Measurements from ENCODE around the gene KIF6. TPM values are rescaled to one million over a fixed set of nuclear protein-coding genes. Genes with fewer than 3 reads are reported as not detected.

Gene KIF6
- polyA plus RNA-seq, 3 donors: not detected

- TF ChIP-seq CTCF (IDR thresholded peaks at IDR 0.05): no peak
- no peak overlapping the region for H3K4me3 Mint-ChIP-seq
Observed at GRCh38 chr6:39520916-39521315, 204.3 kb downstream of the KIF6 start.

GRCh38 chr6:39520411-39520810, 204.8 kb downstream of the KIF6 start:
- Histone ChIP-seq H3K4me2 (replicated peaks; ENCODE audit: extremely low read depth, low read length, poor library complexity, severe bottlenecking) (no peak overlapping the region), H3K9ac (ENCODE audit: insufficient read depth, low read length, poor library complexity, severe bottlenecking) (no peak overlapping the region), H2AFZ (ENCODE audit: insufficient read depth, low read depth, low read length, poor library complexity, severe bottlenecking) (no peak overlapping the region), H3K79me2 (ENCODE audit: insufficient read depth, low read length) (no peaks in the 10 kb centered on the region), H3K27me3 (ENCODE audit: control insufficient read depth in 2 of 2, insufficient read depth in 2 of 2, low read length in 2 of 2) (peaks cover 0 to 2% of the 10 kb centered on the region in 2 donors), H3K36me3 (replicated peaks in 1 of 2; ENCODE audit: control insufficient read depth in 1 of 2, insufficient read depth in 2 of 2, low read length in 2 of 2) (no peaks in the 10 kb centered on the region), H4K20me1 (ENCODE audit: insufficient read depth, low read length) (no peaks in the 10 kb centered on the region), H3K4me1 (ENCODE audit: control insufficient read depth in 1 of 2, insufficient read depth in 2 of 2, low read length in 2 of 2) (no peaks in the 10 kb centered on the region), H3K4me3 (replicated peaks in 1 of 3; ENCODE audit: low read depth in 2 of 3, low read length in 3 of 3) (no peak overlapping the region), H3K27ac (ENCODE audit: low read depth in 1 of 2, low read length in 2 of 2) (no peak overlapping the region), H3K9me3 (replicated peaks in 1 of 2; ENCODE audit: control insufficient read depth in 1 of 2, insufficient read depth in 1 of 2, low read length in 2 of 2) (no peaks in the 10 kb centered on the region)
- intact Hi-C loops (cut with micrococcal nuclease): no loop called here
- no peak for TF ChIP-seq CTCF (IDR thresholded peaks at IDR 0.05)
- Mint-ChIP-seq H3K27me3 (ENCODE audit: low read depth in 3 of 3) (peaks cover 0 to 3% (median 2%) of the 10 kb centered on the region in 3 donors), H3K36me3 (no peaks in the 10 kb centered on the region), H3K9me3 (no peaks in the 10 kb centered on the region), H3K27ac (no peak overlapping the region), H3K4me3 (no peak overlapping the region), H3K4me1 (no peaks in the 10 kb centered on the region)
- WGBS (ENCODE audit: insufficient coverage): no CpG with 5 or more reads among the region's 5 CpGs
- no peak for DNase-seq

More at GRCh38 chr6:39520916-39521315, 204.3 kb downstream of the KIF6 start:
- Histone ChIP-seq H3K36me3 (replicated peaks in 1 of 2; ENCODE audit: control insufficient read depth in 1 of 2, insufficient read depth in 2 of 2, low read length in 2 of 2) (no peaks in the 10 kb centered on the region), H3K4me2 (replicated peaks; ENCODE audit: extremely low read depth, low read length, poor library complexity, severe bottlenecking) (no peak overlapping the region), H3K27me3 (ENCODE audit: control insufficient read depth in 2 of 2, insufficient read depth in 2 of 2, low read length in 2 of 2) (peaks cover 0 to 2% of the 10 kb centered on the region in 2 donors), H3K27ac (ENCODE audit: low read depth in 1 of 2, low read length in 2 of 2) (no peak overlapping the region), H3K79me2 (ENCODE audit: insufficient read depth, low read length) (no peaks in the 10 kb centered on the region), H4K20me1 (ENCODE audit: insufficient read depth, low read length) (no peaks in the 10 kb centered on the region), H3K9me3 (replicated peaks in 1 of 2; ENCODE audit: control insufficient read depth in 1 of 2, insufficient read depth in 1 of 2, low read length in 2 of 2) (no peaks in the 10 kb centered on the region), H3K9ac (ENCODE audit: insufficient read depth, low read length, poor library complexity, severe bottlenecking) (no peak overlapping the region), H3K4me1 (ENCODE audit: control insufficient read depth in 1 of 2, insufficient read depth in 2 of 2, low read length in 2 of 2) (no peaks in the 10 kb centered on the region), H2AFZ (ENCODE audit: insufficient read depth, low read depth, low read length, poor library complexity, severe bottlenecking) (no peak overlapping the region), H3K4me3 (replicated peaks in 1 of 3; ENCODE audit: low read depth in 2 of 3, low read length in 3 of 3) (no peak overlapping the region)
- WGBS (ENCODE audit: insufficient coverage): no CpG with 5 or more reads among the region's 1 CpG
- Mint-ChIP-seq H3K4me1 (no peaks in the 10 kb centered on the region), H3K9me3 (peaks cover 0 to 2% (median 0%) of the 10 kb centered on the region in 7 donors), H3K36me3 (no peaks in the 10 kb centered on the region), H3K27ac (no peak overlapping the region), H3K27me3 (ENCODE audit: low read depth in 3 of 3) (peaks cover 0 to 3% (median 2%) of the 10 kb centered on the region in 3 donors)
- intact Hi-C loops (cut with micrococcal nuclease): no loop called here
- DNase-seq: no peak

All from CD14-positive monocyte (primary cell).